ENCODE data around the gene PRUNE2.

The PRUNE2 gene

GRCh38 chr9:76900884-76901440, 5.0 kb downstream of the PRUNE2 start:
- H3K27me3 ChIP-seq (ENCODE audit: insufficient read depth, low read length, poor library complexity) = no peaks in the 10 kb centered on the region
- no peaks in the 10 kb centered on the region for H3K36me3 ChIP-seq (ENCODE audit: insufficient read depth, low read length)
- H3K4me3 ChIP-seq (ENCODE audit: low read depth in 1 of 2, low read length in 2 of 2) = no peak overlapping the region
- no peaks in the 10 kb centered on the region for H3K4me1 ChIP-seq (ENCODE audit: insufficient read depth, low read length)
- no peak overlapping the region for H3K9ac ChIP-seq (ENCODE audit: low read depth, low read length)
- TF ChIP-seq CTCF (IDR thresholded peaks at IDR 0.05; ENCODE audit: borderline replicate concordance, extremely low read depth, low read length, poor library complexity, severe bottlenecking) = no peak
- TF ChIP-seq EZH2 (IDR thresholded peaks at IDR 0.05; ENCODE audit: borderline replicate concordance, low read depth, low read length, severe bottlenecking) = no peak
- H3K4me2 ChIP-seq (ENCODE audit: insufficient read depth, low read length) = no peak overlapping the region
- H4K20me1 ChIP-seq (ENCODE audit: insufficient read depth, low read length) = no peaks in the 10 kb centered on the region
- H3K79me2 ChIP-seq (ENCODE audit: insufficient read depth, low read length) = no peaks in the 10 kb centered on the region
- no peak overlapping the region for H3K27ac ChIP-seq (ENCODE audit: low read length)
- ATAC-seq (ENCODE audit: insufficient read depth, low read depth) (no peak), DNase-seq (no peak)
- H2AFZ ChIP-seq (ENCODE audit: low read depth, low read length) = no peak overlapping the region
- no peaks in the 10 kb centered on the region for H3K9me3 ChIP-seq (ENCODE audit: insufficient read depth, low read length, severe bottlenecking)

- no peak for TF ChIP-seq EZH2 (IDR thresholded peaks at IDR 0.05; ENCODE audit: borderline replicate concordance, low read depth, low read length, severe bottlenecking)
- TF ChIP-seq CTCF (IDR thresholded peaks at IDR 0.05; ENCODE audit: borderline replicate concordance, extremely low read depth, low read length, poor library complexity, severe bottlenecking) = no peak
- no peaks in the 10 kb centered on the region for H3K9me3 ChIP-seq (ENCODE audit: insufficient read depth, low read length, severe bottlenecking)
- no peaks in the 10 kb centered on the region for H3K79me2 ChIP-seq (ENCODE audit: insufficient read depth, low read length)
- no peak for ATAC-seq (ENCODE audit: insufficient read depth, low read depth)
- H3K9ac ChIP-seq (ENCODE audit: low read depth, low read length) = no peak overlapping the region
- H3K36me3 ChIP-seq (ENCODE audit: insufficient read depth, low read length) = no peaks in the 10 kb centered on the region
- no peak overlapping the region for H3K4me2 ChIP-seq (ENCODE audit: insufficient read depth, low read length)
- H2AFZ ChIP-seq (ENCODE audit: low read depth, low read length) = no peak overlapping the region
- H3K27ac ChIP-seq (ENCODE audit: low read length) = no peak overlapping the region
- no peak overlapping the region for H3K4me3 ChIP-seq (ENCODE audit: low read depth in 1 of 2, low read length in 2 of 2)
- no peaks in the 10 kb centered on the region for H4K20me1 ChIP-seq (ENCODE audit: insufficient read depth, low read length)
- H3K27me3 ChIP-seq (ENCODE audit: insufficient read depth, low read length, poor library complexity) = no peaks in the 10 kb centered on the region
- no peaks in the 10 kb centered on the region for H3K4me1 ChIP-seq (ENCODE audit: insufficient read depth, low read length)
- no peak for DNase-seq
Observed at GRCh38 chr9:76898786-76899185, 7.1 kb downstream of the PRUNE2 start.

GRCh38 chr9:76897804-76898525, 7.9 kb downstream of the PRUNE2 start:
- ATAC-seq (ENCODE audit: insufficient read depth, low read depth) (no peak), DNase-seq (no peak)
- H3K9ac ChIP-seq (ENCODE audit: low read depth, low read length) = no peak overlapping the region
- no peak for TF ChIP-seq CTCF (IDR thresholded peaks at IDR 0.05; ENCODE audit: borderline replicate concordance, extremely low read depth, low read length, poor library complexity, severe bottlenecking)
- TF ChIP-seq EZH2 (IDR thresholded peaks at IDR 0.05; ENCODE audit: borderline replicate concordance, low read depth, low read length, severe bottlenecking) = no peak
- no peaks in the 10 kb centered on the region for H3K9me3 ChIP-seq (ENCODE audit: insufficient read depth, low read length, severe bottlenecking)
- H3K4me3 ChIP-seq (ENCODE audit: low read depth in 1 of 2, low read length in 2 of 2) = no peak overlapping the region
- no peaks in the 10 kb centered on the region for H3K79me2 ChIP-seq (ENCODE audit: insufficient read depth, low read length)
- no peaks in the 10 kb centered on the region for H3K27me3 ChIP-seq (ENCODE audit: insufficient read depth, low read length, poor library complexity)
- no peaks in the 10 kb centered on the region for H4K20me1 ChIP-seq (ENCODE audit: insufficient read depth, low read length)
- H3K4me2 ChIP-seq (ENCODE audit: insufficient read depth, low read length) = no peak overlapping the region
- H2AFZ ChIP-seq (ENCODE audit: low read depth, low read length) = no peak overlapping the region
- no peak overlapping the region for H3K27ac ChIP-seq (ENCODE audit: low read length)
- no peaks in the 10 kb centered on the region for H3K4me1 ChIP-seq (ENCODE audit: insufficient read depth, low read length)
- H3K36me3 ChIP-seq (ENCODE audit: insufficient read depth, low read length) = no peaks in the 10 kb centered on the region
